Neural cell (in vitro differentiated cells): ENCODE data around the gene NCK2.

Source experiments
- CTCF ChIP-seq: fragments of 450-650 bp; IDR thresholded peaks from 2 replicates; pipeline ENCODE4 v1.5.1; 2014; ENCODE audit warnings: antibody characterized with exemption, mild to moderate bottlenecking, moderate library complexity; ENCODE audit not compliant: poor library complexity, severe bottlenecking
- EP300 ChIP-seq: fragments of 450-650 bp; conservative IDR thresholded peaks from 2 replicates; pipeline ENCODE4 v1.6.1; 2014; ENCODE audit warnings: antibody characterized with exemption, mild to moderate bottlenecking, moderate library complexity; ENCODE audit not compliant: poor library complexity, severe bottlenecking
- POLR2AphosphoS5 ChIP-seq: IDR thresholded peaks from 2 replicates; pipeline ENCODE4 v1.6.1; 2012

GRCh38 chr2:105751272-105751671, 6.6 kb downstream of the NCK2 start:
- TF ChIP-seq CTCF (no peak), POLR2AphosphoS5 (no peak), EP300 (no peak)
